Kidney epithelial cell (primary cell): ENCODE results near the gene KIF5C. TPM values are rescaled to one million over a fixed set of nuclear protein-coding genes. Genes with fewer than 3 reads are reported as not detected.
A peak's percentile ranks its signal among the peaks of the same experiment; 100 is the strongest.

Experiments
- DNase-seq: peaks from one replicate; pipeline ENCODE4 v3.0.0-alpha.2; 2010; ENCODE audit warnings: low read depth
- H3K27me3 ChIP-seq: 2 replicates; pipeline ENCODE4 v1.6.0; 2011; ENCODE audit warnings: low read length; ENCODE audit not compliant: control insufficient read depth, insufficient read depth
- H3K36me3 ChIP-seq: 2 replicates; pipeline ENCODE4 v1.5.1; 2011; ENCODE audit warnings: low read length; ENCODE audit not compliant: control insufficient read depth, insufficient read depth
- H3K4me3 ChIP-seq: 2 replicates; pipeline ENCODE4 v1.5.1; 2011; ENCODE audit warnings: low read depth, mild to moderate bottlenecking, control low read depth, low read length
- total RNA-seq: library from RNA; depleted of rRNA; stranded (reverse); fragments of >200 nt; gene quantifications from 2 replicates; pipeline ENCODE4 v1.2.3, GENCODE V29; 2015
- TF ChIP-seq, protein P1 (sequence below): IDR thresholded peaks from 2 replicates; pipeline ENCODE4 v1.5.1; 2011; ENCODE audit warnings: mild to moderate bottlenecking, moderate library complexity, low read length, control low read depth, inconsistent platforms; ENCODE audit not compliant: insufficient read depth, poor library complexity, severe bottlenecking

The KIF5C gene
- total RNA-seq, 1 donor from 2014 or later: 8.7 TPM

DNA sequence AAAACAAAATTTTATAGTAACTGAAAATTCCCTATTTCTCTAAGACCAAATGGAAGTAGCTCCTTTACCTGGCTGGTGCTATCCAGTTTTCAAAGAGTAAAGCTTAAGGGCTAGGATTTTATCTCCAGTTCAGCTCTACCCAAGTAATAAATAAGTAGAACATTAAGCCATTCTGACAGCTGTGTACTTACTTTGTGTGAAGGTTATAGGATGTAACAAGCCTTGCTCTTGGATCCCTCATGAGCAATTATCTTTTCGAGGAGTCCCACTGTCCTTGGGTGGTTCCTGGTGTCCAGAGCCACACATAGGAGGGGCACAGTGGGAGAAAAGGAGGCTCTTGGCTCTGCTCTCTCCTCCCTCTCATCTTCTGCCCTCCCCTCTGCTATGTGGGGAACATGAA is 45.5 kb downstream of the KIF5C start:
- H3K36me3 ChIP-seq: no peaks in the 10 kb centered on the region
- TF ChIP-seq, protein P1, sequence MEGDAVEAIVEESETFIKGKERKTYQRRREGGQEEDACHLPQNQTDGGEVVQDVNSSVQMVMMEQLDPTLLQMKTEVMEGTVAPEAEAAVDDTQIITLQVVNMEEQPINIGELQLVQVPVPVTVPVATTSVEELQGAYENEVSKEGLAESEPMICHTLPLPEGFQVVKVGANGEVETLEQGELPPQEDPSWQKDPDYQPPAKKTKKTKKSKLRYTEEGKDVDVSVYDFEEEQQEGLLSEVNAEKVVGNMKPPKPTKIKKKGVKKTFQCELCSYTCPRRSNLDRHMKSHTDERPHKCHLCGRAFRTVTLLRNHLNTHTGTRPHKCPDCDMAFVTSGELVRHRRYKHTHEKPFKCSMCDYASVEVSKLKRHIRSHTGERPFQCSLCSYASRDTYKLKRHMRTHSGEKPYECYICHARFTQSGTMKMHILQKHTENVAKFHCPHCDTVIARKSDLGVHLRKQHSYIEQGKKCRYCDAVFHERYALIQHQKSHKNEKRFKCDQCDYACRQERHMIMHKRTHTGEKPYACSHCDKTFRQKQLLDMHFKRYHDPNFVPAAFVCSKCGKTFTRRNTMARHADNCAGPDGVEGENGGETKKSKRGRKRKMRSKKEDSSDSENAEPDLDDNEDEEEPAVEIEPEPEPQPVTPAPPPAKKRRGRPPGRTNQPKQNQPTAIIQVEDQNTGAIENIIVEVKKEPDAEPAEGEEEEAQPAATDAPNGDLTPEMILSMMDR: no peak

GRCh38 chr2:148922062-148922461 is 47.0 kb downstream of the KIF5C start:
- TF ChIP-seq, protein P1: no peak
- H3K27me3 ChIP-seq: no peaks in the 10 kb centered on the region
- H3K36me3 ChIP-seq: no peaks in the 10 kb centered on the region
- no peak for DNase-seq
- no peak overlapping the region for H3K4me3 ChIP-seq

More for the DNA sequence above, 45.5 kb downstream of the KIF5C start:
- Histone ChIP-seq H3K27me3 (no peaks in the 10 kb centered on the region), H3K4me3 (no peak overlapping the region)
- no peak for DNase-seq

- DNase-seq: no peak
- H3K27me3 ChIP-seq: no peaks in the 10 kb centered on the region
- H3K4me3 ChIP-seq: no peak overlapping the region
- TF ChIP-seq, protein P1: no peak
- no peaks in the 10 kb centered on the region for H3K36me3 ChIP-seq
Observed at GRCh38 chr2:148922776-148923475, 47.9 kb downstream of the KIF5C start.

DNA sequence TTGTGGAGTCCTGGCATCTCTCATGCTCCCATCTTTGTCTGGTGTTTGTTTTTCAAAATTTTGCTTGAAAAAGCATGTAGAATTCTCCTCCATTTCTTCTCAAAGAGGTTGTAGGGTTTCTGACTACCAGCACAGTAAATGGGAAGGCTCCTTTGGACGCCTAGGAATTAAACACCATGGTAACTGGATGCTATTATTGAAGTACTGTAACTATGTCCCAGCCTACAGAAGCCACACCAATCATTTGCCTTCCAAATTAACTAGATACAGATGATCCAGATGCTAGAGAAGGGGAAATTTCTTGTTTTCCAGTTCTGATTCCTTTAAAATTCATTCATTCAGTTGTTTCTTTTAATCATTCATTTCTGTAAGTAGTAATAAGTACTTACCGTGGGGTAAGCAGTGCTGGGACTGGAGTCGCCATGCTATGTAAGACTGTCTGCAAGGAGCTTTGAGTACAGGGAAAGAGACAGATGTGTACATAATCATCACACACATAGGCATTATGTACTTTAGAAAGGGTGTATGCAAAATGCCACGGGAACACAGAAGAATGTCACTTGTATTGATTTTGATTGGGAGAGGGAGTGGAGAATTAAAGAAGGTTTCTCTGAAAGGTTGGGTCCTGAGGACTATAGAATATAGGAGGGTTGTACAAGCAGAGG is 49.6 kb downstream of the KIF5C start:
- no peak overlapping the region for H3K4me3 ChIP-seq
- H3K36me3 ChIP-seq: no peaks in the 10 kb centered on the region
- no peaks in the 10 kb centered on the region for H3K27me3 ChIP-seq
- TF ChIP-seq, protein P1: no peak
- DNase-seq: no peak

- no peak for DNase-seq
- Histone ChIP-seq H3K4me3 (no peak overlapping the region), H3K27me3 (no peaks in the 10 kb centered on the region), H3K36me3 (no peaks in the 10 kb centered on the region)
- TF ChIP-seq, protein P1: peak; percentile 83
Observed at GRCh38 chr2:148926291-148926961, 51.4 kb downstream of the KIF5C start.
